ENCODE data around the gene CGNL1.
A peak's percentile ranks its signal among the peaks of the same experiment; 100 is the strongest.

CGNL1 gene

GRCh38 chr15:57518779-57519405 lies 142.6 kb downstream of the CGNL1 start:
- no peak overlapping the region for H3K27ac ChIP-seq
- no peak for TF ChIP-seq CTCF (conservative IDR thresholded peaks at IDR 0.05)

GRCh38 chr15:57519806-57520205 lies 143.5 kb downstream of the CGNL1 start:
- TF ChIP-seq CTCF (conservative IDR thresholded peaks at IDR 0.05), result no peak
- H3K27ac ChIP-seq, result no peak overlapping the region

GRCh38 chr15:57521503-57521902 lies 145.2 kb downstream of the CGNL1 start:
- H3K27ac ChIP-seq, result peak overlapping the region; percentile 97
- no peak for TF ChIP-seq CTCF (conservative IDR thresholded peaks at IDR 0.05)

GRCh38 chr15:57522148-57522547 lies 145.8 kb downstream of the CGNL1 start:
- no peak for TF ChIP-seq CTCF (conservative IDR thresholded peaks at IDR 0.05)

GRCh38 chr15:57525581-57525980 lies 149.3 kb downstream of the CGNL1 start:
- TF ChIP-seq CTCF (conservative IDR thresholded peaks at IDR 0.05), result no peak
- peak overlapping the region; percentile 97 for H3K27ac ChIP-seq

More at GRCh38 chr15:57522148-57522547, 145.8 kb downstream of the CGNL1 start:
- H3K27ac ChIP-seq, result peak overlapping the region; percentile 97

- no peak for TF ChIP-seq CTCF (conservative IDR thresholded peaks at IDR 0.05)
Observed at GRCh38 chr15:57526076-57526475, 149.8 kb downstream of the CGNL1 start.

GRCh38 chr15:57526615-57527014 lies 150.3 kb downstream of the CGNL1 start:
- H3K27ac ChIP-seq, result peak overlapping the region; percentile 97; the same call in 1 of the 2 replicates
- no peak for TF ChIP-seq CTCF (conservative IDR thresholded peaks at IDR 0.05)

More at GRCh38 chr15:57526076-57526475, 149.8 kb downstream of the CGNL1 start:
- H3K27ac ChIP-seq, result peak overlapping the region; percentile 97
